Measurements from ENCODE around the gene FGD4.

Gene FGD4

DNA sequence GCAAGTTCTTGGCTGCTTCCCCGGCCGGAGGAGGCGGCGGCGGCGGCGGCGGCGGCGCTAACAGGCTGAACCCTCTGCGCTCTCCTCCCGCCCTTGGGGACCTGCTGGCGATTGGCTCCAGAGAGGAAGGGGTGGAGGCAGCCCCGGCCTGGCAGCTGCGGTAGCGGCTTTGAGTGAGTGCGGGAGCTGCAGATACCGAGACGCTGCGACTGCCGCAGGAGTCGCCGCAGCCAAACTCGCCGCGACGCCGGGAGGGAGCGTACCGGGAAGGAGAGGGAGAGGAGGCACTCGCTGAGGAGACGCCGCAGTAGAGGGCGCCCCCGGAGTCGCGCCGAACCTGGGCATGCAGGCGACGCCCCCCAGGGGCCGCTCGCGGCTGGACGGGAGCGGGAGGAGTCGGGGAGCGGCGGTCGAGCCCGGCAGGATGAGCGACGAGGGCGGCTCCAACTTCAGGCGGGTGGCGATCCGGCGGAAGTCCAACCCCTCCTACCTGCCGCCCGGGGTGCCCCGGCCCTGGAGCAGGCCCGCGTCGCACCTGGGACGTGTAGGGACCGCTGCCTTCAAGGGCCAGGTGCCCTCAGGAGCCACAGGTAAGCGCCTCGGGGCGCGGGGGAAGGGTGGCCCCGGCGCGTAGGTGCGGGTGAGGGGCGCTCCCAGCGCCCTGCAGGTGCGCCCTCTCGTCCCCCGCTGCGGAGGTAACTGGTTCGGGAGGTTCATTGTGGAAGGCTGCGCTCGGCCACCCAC is at the start of gene FGD4:
Gene FGD4 (plus strand): TSS at position 189 of the 744 bp plus-strand sequence.
- DNase-seq: peak; percentile 89

DNA sequence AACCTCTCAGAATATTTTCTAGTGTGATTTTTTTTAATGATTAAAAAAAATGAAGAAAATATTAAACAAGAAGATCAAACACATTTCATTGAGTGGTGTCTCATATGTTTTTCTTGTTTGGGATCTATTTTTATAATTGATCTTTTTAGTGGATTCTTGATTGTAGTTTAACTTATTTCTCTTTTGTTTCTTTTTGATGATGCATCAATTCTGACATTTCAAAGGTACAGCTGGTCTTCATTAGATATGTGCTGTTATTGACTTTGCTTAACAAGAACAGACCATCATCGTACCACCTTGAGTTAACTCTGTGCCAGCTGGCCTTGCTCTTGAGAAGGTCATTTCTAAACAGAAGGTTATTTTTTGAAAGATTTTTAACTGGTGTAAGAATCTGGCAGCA is 45.8 kb upstream of the FGD4 start:
- no peak for DNase-seq

GRCh38 chr12:32357601-32358249 is 41.6 kb upstream of the FGD4 start:
- DNase-seq: no peak

DNA sequence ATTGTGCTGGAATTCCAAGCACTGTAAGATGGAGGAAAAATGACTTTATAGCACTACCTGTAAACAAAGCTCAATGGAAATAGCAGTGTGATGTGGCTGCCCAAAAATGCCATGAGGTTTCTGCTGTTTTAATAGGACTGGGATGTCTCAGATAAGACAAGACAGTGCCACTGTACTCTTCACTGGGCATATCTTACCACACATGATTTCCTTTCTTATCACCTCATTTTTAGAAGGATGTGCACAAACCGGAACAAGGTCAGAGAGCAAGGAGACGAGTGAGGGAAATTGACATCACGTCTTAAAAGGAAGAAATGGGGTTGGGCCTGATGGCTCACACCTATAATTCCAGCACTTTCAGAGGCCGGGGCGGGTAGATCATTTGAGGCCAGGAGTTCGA is 38.4 kb upstream of the FGD4 start:
- no peak for DNase-seq

- DNase-seq: no peak
Observed at GRCh38 chr12:32362892-32363291, 36.5 kb upstream of the FGD4 start.

GRCh38 chr12:32365473-32366064 is 33.8 kb upstream of the FGD4 start:
- DNase-seq: peak; percentile 65

GRCh38 chr12:32366714-32367113 is 32.6 kb upstream of the FGD4 start:
- no peak for DNase-seq

GRCh38 chr12:32367381-32367780 is 32.0 kb upstream of the FGD4 start:
- no peak for DNase-seq

GRCh38 chr12:32369202-32369601 is 30.2 kb upstream of the FGD4 start:
- DNase-seq: no peak

- no peak for DNase-seq
Observed at GRCh38 chr12:32377344-32378055, 21.9 kb upstream of the FGD4 start.

DNA sequence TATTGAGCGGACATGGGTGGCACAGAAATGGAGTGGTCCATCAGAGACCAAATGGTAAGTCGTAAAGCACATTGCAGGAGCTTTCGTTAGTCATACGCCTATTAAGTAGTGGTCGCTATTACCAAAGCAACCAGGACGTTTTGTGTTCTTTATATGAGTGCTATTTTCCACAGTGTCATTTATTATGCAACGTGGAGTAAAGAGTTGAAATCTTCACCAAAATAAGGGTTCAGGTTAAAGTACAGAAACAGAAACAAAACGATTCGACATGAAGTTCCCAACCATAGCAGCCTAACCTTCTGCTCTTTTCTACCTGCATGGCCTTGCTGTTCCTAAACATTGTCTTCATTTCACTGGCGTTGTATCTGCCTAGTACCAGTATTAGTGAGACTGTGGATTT is 20.1 kb upstream of the FGD4 start:
- DNase-seq: no peak

DNA sequence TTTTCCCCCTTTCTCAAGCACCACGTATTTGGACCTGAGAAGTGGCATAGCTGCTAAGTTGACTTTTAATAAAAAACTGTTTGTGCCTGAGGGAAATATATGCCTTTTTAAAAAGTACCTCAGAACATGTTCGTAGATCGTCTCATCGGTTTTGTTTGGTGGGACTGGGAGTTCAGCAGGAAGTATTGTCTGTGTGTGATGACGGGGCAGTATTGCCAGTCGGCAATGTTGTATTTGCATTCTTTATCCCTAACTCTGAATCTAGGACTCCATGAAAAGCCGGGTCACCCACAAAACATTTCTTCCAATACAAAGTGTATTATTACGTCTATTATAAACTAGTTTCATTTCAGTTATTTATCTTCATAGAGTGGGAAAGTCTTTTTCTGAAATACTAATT is 19.7 kb upstream of the FGD4 start:
- DNase-seq: no peak

DNA sequence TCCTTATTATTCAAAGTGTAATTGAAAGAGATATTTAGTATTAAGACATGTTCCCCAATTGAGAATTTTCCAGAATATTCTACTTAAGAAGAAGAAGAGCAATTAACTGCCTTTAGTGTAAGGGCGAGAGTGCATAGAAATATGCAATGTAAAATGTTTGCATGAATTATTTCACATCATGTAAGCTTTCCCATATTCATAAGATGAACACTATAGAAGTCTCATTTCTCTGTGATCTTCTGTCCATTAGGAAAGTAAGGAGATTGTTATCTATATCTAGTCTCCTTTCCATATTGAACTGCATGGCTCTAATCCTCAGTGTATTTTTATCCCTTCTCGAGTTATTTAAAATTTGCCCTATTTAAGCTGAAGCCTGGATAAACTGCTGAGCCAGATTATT is 17.1 kb upstream of the FGD4 start:
- no peak for DNase-seq

DNA sequence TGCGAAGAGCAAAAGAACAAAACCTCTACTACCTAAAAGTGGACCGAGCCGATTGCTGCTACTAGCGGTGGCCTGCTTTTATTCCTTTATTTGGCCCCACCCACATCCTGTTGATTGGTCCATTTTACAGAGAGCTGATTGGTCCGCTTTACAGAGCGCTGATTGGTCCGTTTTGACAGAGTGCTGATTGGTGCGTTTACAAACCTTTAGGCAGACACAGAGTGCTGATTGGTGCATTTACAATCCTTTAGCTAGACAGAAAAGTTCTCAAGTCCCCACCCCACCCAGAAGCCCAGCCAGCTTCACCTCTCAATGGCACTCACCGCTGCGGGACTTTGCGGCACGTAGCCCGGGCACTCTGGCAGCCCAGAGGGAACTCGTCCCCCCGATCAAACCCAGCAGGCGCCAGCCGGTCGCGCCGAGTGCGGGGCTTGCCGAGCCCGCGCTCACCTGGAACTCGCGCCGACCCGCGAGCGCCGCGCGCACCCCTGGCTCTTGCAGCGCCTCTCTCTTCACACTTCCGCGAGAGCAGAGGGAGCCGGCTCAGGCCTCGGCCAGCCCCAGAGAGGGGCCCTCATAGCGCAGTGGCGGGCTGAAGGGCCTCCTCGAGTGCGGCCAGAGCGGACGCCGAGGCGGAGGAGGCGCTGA is 8.7 kb upstream of the FGD4 start:
- DNase-seq: no peak

DNA sequence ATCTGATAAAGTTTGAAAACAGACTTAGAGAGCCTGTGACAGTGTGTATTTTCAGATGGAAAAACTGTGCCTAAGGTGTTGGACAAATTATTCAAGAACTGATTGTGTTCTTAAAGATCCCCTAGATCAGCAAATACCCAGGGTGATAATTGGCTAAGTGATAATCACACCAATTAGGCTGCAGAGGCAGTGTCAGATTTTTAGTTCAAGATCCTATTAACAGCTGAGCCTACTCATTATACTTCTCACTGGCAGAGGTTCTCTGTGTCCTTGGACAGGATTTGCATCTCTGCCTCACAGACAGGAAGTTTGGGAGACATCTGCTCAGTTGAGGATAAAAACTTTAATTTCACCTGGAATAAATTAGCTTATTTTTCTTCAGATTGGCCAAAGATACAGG is 4.3 kb upstream of the FGD4 start:
- no peak for DNase-seq

- DNase-seq: no peak
Observed at GRCh38 chr12:32397696-32398095, 1.7 kb upstream of the FGD4 start.

DNA sequence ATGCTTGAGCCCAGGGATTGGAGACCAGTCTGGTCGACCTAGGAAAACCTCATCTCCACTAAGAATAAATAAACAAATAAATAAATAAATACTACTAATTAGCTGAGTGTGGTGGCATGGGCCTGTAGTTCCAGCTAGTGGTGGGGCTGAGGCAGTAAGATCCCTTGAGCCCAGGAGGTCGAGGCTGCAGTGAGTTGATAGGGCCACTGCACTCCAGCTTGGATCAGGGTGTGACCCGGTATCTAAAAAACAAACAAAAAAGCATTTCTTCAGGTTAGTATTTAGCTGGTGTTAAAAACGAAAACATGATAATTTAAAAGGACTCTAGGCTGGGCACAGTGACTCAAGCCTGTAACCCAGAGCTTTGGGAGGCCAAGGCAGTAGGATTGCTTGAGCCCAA is 1.2 kb upstream of the FGD4 start:
- DNase-seq: no peak

GRCh38 chr12:32398816-32399369 is 465 bp upstream of the FGD4 start:
- DNase-seq: no peak

GRCh38 chr12:32400114-32400672 is 835 bp downstream of the FGD4 start:
- DNase-seq: peak; percentile 17

GRCh38 chr12:32400866-32401265 is 1.5 kb downstream of the FGD4 start:
- DNase-seq: no peak

DNA sequence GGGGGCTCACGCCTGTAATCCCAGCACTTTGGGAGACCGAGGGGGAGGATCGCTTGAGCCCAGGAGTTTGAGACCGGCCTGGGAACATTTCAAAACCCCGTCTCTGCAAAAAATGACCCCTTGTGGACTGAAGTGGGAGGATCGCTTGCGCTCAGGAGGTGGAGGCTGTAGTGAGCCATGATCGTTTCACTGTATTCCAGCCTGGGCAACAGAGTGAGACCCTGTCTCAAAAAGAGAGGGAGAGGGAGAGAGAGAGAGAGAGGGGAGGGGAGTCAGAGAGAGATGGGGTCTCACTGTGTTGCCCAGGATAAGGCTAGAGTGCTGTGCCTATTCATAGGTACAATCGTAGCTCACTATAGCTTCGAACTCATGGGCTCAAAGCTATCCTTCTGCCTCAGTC is 2.8 kb downstream of the FGD4 start:
- no peak for DNase-seq

DNA sequence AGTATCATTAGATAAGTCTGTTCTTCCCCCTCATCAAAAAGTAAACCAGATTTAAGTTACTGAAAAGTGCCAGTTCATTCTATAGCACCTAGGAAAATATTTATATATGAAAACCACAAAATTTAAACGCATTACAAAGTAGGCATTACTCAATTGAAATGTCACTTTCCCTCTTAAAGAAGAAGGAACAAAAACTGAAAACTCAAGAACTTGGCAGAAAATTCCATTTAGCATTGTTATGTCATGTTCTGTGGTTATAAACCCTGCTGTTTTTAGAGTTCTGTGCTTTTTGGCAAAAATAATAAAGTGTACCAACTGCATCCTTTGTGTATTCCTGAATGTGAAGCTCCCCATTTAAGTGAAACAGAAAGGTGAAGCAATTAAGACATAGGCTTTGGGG is 3.6 kb downstream of the FGD4 start:
- DNase-seq: peak; percentile 26

DNA sequence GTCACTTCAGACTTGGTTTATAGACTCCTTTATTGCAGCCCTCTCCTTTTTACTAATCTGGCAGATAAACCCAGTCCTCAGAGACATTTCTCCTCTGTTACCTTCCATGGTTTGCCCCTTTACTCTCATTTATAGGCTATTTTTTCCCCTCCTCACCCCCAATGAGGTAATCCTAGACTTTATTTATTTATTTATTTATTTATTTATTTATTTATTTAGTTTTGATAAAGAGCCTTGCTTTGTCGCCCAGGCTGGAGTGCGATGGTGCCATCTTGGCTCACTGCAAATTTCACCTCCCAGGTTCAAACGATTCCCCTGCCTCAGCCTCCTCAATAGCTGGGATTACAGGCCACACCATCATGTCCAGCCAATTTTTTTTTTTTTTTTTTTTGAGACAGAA is 8.4 kb downstream of the FGD4 start:
- DNase-seq: no peak
